ENCODE measurements around the gene SASH1. TPM values are rescaled to one million over a fixed set of nuclear protein-coding genes. Genes with fewer than 3 reads are reported as not detected.

Gene SASH1
- polyA plus RNA-seq, 3 donors: 23.9 to 29.4 (median 26.6) TPM

GRCh38 chr6:148457137-148457842 lies 114.7 kb downstream of the SASH1 start:
- DNase-seq: no peak

GRCh38 chr6:148457843-148458159 lies 115.2 kb downstream of the SASH1 start:
- no peak for DNase-seq

GRCh38 chr6:148459238-148459637 lies 116.6 kb downstream of the SASH1 start:
- DNase-seq: no peak

GRCh38 chr6:148460876-148461646 lies 118.4 kb downstream of the SASH1 start:
- DNase-seq: no peak

- DNase-seq: no peak
Observed at GRCh38 chr6:148461986-148462577, 119.4 kb downstream of the SASH1 start.

- no peak for DNase-seq
Observed at GRCh38 chr6:148463671-148464070, 121.0 kb downstream of the SASH1 start.

- peak; percentile 65 for DNase-seq
Observed at GRCh38 chr6:148464319-148465010, 121.8 kb downstream of the SASH1 start.

- DNase-seq: no peak
Observed at GRCh38 chr6:148465011-148465335, 122.3 kb downstream of the SASH1 start.

- DNase-seq: no peak
Observed at GRCh38 chr6:148465670-148466069, 123.0 kb downstream of the SASH1 start.

- no peak for DNase-seq
Observed at GRCh38 chr6:148466158-148466557, 123.5 kb downstream of the SASH1 start.

- no peak for DNase-seq
Observed at GRCh38 chr6:148467926-148468325, 125.3 kb downstream of the SASH1 start.

GRCh38 chr6:148470156-148470555 lies 127.5 kb downstream of the SASH1 start:
- no peak for DNase-seq

GRCh38 chr6:148470606-148471465 lies 128.2 kb downstream of the SASH1 start:
- no peak for DNase-seq

- peak; percentile 72 for DNase-seq
Observed at GRCh38 chr6:148471624-148472159, 129.1 kb downstream of the SASH1 start.

GRCh38 chr6:148472171-148473105 lies 129.8 kb downstream of the SASH1 start:
- DNase-seq: peak; percentile 42

GRCh38 chr6:148479497-148479896 lies 136.9 kb downstream of the SASH1 start:
- no peak for DNase-seq

- no peak for DNase-seq
Observed at GRCh38 chr6:148487461-148487860, 144.8 kb downstream of the SASH1 start.

GRCh38 chr6:148491638-148492251 lies 149.1 kb downstream of the SASH1 start:
- no peak for DNase-seq

- no peak for DNase-seq
Observed at GRCh38 chr6:148492654-148493290, 150.1 kb downstream of the SASH1 start.
